HK-2 (cell line): Measurements from ENCODE around the gene HSD17B8.

Source experiments
- DNase-seq: peaks from one replicate; pipeline ENCODE4 v3.0.0-alpha.2; 2018; ENCODE audit not compliant: unreplicated experiment

The HSD17B8 gene

DNA sequence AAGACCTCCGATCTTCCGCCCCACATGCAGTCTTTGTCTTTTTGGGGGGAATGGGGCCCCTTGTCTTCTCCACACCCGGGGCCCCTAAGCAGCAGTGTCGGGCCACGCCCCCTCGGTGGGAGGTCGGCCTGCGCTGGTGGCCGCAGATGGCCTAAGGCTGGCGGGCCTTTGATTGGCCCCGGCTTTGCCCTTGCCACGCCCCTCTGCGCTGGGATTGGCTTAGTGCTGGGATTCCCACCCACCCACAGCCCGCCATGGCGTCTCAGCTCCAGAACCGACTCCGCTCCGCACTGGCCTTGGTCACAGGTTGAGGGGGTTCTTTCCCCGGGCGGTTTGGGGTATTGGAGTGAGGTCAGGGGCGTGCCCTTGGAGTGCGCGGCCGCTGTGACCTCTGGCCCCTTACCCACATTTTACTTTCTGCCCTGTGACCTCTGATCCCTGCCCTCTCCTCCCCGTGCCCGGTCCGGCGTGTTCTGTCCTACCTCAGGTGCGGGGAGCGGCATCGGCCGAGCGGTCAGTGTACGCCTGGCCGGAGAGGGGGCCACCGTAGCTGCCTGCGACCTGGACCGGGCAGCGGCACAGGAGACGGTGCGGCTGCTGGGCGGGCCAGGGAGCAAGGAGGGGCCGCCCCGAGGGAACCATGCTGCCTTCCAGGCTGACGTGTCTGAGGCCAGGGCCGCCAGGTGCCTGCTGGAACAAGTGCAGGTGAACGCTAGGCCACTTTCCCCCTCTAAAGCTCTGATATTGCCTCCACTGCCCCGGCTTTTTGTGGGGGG is at the start of gene HSD17B8:
Gene HSD17B8 (plus strand): TSS at position 241 of the 776 bp plus-strand sequence. CDS start 14 bp downstream, at position 255.
- peak; percentile 94 for DNase-seq

- DNase-seq = no peak
Measured at GRCh38 chr6:33156561-33156960, 47.9 kb upstream of the HSD17B8 start.

DNA sequence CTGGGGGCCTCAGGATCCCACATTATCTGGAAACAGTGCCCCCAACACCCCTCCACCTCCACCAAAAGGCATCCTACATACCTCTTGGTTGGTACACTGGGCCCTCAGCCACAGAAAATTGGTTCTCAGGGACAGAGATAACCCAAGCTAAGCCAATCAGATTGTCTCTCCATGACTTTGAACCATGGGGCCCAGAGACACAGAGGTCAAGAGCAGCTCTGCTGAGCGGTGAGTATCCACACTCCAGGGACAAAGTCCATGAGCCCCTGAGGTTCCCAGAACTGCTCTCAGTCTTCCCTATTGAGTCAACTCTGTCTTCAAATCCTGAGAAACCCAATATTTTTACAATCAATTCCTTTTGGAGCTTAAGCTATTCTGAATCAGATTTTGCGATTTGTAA is 47.5 kb upstream of the HSD17B8 start:
- no peak for DNase-seq

- DNase-seq = no peak
Measured at GRCh38 chr6:33160096-33160495, 44.4 kb upstream of the HSD17B8 start.

GRCh38 chr6:33160728-33161344 is 43.6 kb upstream of the HSD17B8 start:
- DNase-seq = peak; percentile 42

DNA sequence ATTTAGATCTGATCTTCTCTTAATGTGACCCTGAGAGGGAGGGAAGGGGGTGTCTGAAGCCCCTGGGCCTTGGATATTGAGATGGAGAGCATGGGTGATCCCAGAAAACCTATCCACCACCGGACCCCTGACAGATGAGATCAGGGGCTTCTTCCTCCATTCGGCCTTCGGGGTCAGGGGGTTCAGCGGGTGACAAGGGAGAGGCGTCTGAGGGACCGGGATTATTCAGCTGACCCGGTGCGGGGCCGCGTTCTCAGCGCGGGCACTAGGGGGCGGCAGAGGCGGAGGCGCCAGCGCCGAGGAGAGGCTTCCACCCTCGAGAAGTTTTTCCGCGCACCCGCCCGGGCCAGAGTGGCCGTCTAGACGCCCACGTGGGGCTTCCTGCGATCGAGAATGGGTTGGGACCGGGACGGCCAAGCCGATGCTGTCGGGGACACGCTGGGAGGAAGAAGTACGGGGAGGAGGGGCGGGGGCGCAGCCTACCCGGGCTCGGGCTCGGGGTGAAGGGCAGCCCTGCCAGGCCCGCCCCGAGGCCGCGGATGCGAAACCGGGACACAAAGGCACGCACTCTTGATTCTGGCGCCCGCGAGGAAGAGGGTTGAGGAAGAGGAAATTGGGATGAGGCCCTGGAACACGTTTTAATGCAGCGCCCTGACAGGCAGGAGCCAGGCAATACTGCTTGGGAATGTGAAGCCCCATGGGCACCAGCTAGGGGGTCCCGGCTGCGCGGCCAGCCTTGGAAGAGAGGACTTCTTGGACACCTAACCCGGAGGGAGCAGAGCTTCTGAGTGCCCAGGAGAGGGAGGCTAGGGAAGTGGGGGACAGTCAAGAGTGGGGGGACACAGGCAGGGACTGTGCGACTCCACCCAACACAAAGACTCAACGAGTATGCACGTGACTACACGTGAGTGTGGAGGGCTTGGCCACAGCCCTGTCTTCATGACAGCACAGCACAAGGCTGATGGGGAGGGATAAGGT is 42.8 kb upstream of the HSD17B8 start:
- peak; percentile 85 for DNase-seq

- DNase-seq = no peak
Measured at GRCh38 chr6:33163540-33163939, 40.9 kb upstream of the HSD17B8 start.

- DNase-seq = no peak
Measured at GRCh38 chr6:33164176-33164575, 40.3 kb upstream of the HSD17B8 start.

- DNase-seq = no peak
Measured at GRCh38 chr6:33164665-33165373, 39.6 kb upstream of the HSD17B8 start.

DNA sequence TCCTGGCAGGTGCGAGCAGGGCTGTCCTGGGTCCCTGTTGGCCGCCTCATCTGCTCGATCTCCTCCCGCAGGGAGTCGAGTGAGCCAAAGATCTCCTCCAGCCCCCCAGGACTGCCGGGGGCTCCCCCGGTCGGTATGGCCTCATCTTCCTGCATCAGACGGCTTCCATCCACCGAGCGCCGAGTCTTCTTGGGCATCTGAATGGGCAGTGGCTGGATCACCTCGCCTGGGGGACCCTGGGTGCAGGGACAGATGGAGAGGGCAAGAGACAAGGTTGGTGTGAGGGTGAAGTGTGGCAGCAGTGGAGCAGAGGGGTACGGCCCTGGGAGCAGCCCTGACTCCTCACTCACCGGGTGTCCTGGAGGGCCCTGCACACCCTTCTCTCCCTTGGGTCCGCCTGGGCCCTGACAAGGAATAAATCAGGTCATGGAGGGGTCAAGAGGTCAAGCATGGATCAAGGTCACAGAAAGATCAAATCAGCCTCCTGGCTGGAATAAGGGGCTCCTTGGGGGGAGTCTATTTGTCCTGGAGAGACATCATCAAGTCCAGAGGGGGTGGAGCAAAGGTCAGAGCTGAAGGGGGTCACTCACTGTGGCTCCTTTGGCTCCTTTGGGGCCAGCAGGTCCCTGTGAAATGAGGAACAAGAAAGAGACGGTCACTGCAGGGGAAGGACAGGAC is 38.7 kb upstream of the HSD17B8 start:
- DNase-seq = no peak

DNA sequence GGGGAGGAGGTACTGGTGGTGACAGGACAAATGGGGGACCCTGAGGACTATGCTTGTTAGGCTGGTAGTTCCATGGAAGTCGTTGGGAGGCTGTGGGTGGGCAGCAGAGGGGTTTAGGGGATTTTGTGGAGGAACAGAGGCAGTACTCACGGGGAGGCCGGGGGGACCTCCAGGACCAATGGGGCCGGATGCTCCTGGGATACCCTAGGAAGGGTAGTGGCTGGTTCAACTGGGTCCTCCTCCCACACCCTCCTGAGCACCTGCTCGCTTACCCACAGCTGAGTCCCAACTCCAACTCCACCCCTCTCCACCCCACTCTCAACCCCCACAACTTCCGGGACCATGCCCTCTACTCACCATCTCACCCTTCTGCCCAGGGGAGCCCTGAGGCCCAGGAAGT is 38.1 kb upstream of the HSD17B8 start:
- DNase-seq = no peak

DNA sequence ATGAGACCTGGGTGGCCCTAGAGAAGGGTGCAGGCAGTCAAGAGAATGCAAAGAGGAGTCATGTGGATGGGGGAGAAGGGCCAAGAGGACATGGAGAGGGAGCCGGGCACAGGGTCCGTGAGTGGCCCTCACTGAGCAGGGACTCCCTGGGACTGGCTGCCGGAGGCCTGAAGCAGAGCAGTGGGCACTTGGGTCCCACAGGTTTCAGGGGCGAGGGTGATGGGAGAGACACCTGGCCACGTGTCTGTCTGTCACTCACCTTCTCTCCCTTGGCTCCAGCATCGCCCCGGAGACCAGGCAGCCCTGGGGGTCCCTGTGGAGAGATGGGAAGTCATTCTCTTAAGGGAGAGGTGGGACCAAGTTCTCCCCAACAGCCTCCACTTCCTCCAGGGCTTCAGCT is 37.6 kb upstream of the HSD17B8 start:
- DNase-seq = no peak

GRCh38 chr6:33167374-33168283 is 36.8 kb upstream of the HSD17B8 start:
- DNase-seq = no peak

GRCh38 chr6:33168284-33168601 is 36.2 kb upstream of the HSD17B8 start:
- no peak for DNase-seq

DNA sequence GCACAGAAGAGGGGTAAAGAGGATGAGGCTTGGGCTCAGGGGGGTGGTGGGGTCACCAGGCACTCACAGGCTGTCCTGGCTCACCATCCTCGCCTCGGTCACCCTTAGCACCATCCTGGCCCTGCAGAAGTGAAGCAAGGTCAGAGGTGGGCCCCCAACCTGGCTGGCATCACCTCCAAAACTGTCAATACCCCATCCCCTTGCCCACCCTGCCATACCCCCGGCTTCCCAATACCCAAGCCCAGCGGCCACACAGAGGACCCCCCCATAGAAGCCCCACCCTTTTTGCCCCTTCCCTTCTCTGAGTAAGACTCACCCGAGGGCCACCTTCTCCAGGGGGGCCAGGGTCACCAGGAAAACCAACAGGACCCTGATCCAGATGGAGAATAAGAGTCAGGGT is 35.8 kb upstream of the HSD17B8 start:
- no peak for DNase-seq

DNA sequence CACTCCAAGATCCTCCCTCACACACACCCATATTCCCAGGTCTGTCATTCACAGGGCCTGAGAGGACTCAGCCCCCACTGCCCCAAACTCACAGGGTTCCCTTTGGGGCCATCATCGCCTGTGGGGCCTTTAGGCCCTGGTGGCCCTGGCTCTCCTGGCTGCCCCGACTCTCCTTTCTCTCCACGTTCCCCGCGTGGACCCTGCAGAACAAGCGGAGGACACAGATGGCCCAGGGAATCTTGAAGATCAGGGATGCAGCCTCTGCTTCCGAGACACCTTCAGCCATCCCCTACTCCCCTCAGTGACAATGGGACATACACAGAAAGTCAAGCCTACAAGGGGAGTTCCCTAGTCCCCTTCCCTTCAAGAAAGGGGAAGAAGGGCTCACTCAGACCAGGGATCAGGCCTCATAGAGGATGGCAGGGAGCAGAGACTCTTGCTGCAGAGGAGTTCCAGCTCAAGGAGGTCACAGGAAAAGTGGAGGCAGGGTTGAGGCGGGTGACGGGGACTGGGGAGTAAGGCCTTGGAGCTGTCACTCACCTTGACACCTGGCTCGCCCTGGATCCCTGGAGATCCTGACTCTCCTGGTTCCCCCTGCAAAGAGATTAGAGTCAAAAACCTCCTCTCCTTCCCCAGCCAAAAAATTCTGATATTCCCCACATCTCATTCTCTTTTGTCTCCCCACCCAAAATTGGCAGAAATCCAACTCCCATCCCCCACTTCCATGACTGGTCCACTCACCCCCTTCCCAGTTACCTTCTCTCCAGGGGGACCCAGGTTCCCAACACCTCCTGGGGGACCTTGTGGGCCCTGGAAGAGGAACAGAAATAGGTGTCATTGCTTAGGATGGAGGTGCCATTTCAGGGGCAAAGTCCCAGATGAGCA is 34.9 kb upstream of the HSD17B8 start:
- DNase-seq = no peak

DNA sequence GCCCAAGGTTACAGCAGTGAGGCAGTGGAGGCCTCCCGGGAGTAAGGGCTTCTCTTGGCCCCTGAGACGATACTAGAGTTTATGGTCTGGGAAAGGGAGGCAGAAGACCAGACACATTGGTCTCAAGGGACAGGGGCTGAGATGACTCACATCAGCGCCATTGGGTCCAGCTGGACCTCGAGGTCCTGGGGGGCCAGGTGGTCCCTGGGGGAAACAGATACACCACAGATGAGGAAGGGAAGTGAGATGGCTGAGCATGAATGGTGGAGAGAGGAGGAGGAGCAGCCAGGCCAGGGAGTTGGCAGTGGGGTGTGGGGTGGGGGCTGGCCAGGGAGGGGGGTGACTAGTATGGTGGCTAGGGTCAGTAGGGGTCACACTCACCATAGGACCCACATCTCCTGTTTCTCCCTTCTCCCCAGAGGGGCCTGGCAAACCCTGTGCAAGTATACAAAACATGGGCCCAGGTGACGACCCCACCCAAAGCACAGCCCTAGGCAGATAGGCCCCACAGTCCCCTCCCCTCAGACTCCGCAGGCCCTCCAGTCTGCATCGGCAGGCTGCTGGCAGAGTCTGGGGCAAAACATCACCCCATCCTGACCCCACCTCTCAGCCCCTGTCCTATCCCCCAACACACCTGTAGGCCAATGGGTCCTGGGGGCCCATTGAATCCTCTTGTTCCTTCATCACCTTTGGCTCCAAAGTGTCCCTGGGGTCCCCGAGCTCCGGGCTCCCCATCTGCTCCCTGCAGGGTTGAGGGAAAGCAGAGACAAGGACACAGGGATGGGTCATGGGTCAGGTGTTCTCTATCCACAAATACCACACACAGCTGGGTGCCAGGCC is 34.1 kb upstream of the HSD17B8 start:
- no peak for DNase-seq
